Activated CD8-positive, alpha-beta T cell treated with anti-CD3 and anti-CD28 coated beads for 36 hours (primary cell): Measurements from ENCODE around the gene KIAA0319L. TPM values are rescaled to one million over a fixed set of nuclear protein-coding genes. Genes with fewer than 3 reads are reported as not detected.

Experiments used
- ATAC-seq: fragments of 200-7000 bp; cut with Tn5 transposase; one replicate; pipeline ENCODE4 v1.10.0; 2021; ENCODE audit warnings: mild to moderate bottlenecking, moderate library complexity
- CTCF ChIA-PET: fragments of 350-600 bp; sonication (Branson Sonifier 250); formaldehyde crosslinking; loops from one replicate; lab custom pipeline; 2021; ENCODE audit warnings: antibody characterized with exemption; lab: Charles Lee
- POLR2A ChIA-PET: fragments of 350-600 bp; sonication (Branson Sonifier 250); formaldehyde crosslinking; loops from one replicate; lab custom pipeline; 2021; ENCODE audit warnings: antibody characterized with exemption; lab: Charles Lee
- DNase-seq: peaks from one replicate; pipeline ENCODE4 v3.0.0-alpha.2; 2020
- H3K27ac Mint-ChIP-seq: one replicate; pipeline ENCODE4 v1.8.0; 2021; ENCODE audit warnings: mild to moderate bottlenecking, mixed read lengths
- H3K27me3 Mint-ChIP-seq: one replicate; pipeline ENCODE4 v1.8.0; 2021; ENCODE audit warnings: mixed read lengths
- H3K36me3 Mint-ChIP-seq: one replicate; pipeline ENCODE4 v1.8.0; 2021; ENCODE audit warnings: low read depth, mixed read lengths
- H3K4me1 Mint-ChIP-seq: one replicate; pipeline ENCODE4 v1.8.0; 2021; ENCODE audit warnings: low read depth, mixed read lengths
- H3K4me3 Mint-ChIP-seq: one replicate; pipeline ENCODE4 v1.8.0; 2021; ENCODE audit warnings: mild to moderate bottlenecking, moderate library complexity, mixed read lengths
- H3K9me3 Mint-ChIP-seq: one replicate; pipeline ENCODE4 v1.8.0; 2021; ENCODE audit warnings: mixed read lengths
- CTCF ChIP-seq: fragments of 200-600 bp; IDR thresholded peaks from one replicate; pipeline ENCODE4 v1.8.0; 2022; ENCODE audit warnings: antibody characterized with exemption, mild to moderate bottlenecking
- intact Hi-C: fragments of 100-400 bp; cut with micrococcal nuclease; formaldehyde crosslinking; loops from one replicate; pipeline ENCODE4 v1.10.0; 2022
- total RNA-seq, 2 experiments: library from RNA; stranded (reverse); gene quantifications; one replicate each; pipeline ENCODE4 v1.2.3, GENCODE V29; 2021

KIAA0319L gene
- total RNA-seq, 2 experiments from 2014 or later: 22.8 to 30.9 TPM

- no peak overlapping the region for H3K27ac Mint-ChIP-seq
- H3K36me3 Mint-ChIP-seq: peaks cover 17% of the 10 kb centered on the region
- no peak overlapping the region for H3K4me3 Mint-ChIP-seq
- no peaks in the 10 kb centered on the region for H3K9me3 Mint-ChIP-seq
- peaks cover 32% of the 10 kb centered on the region for H3K4me1 Mint-ChIP-seq
- no peaks in the 10 kb centered on the region for H3K27me3 Mint-ChIP-seq
- intact Hi-C loops: loop anchor here (5.0 kb wide), 1 partner anchor 109 kb away; no protein-coding TSS in a partner anchor
- no peak for DNase-seq
- ChIA-PET POLR2A (interaction anchor here (1.4 to 1.8 kb wide), 2 partner anchors 10 to 104 kb away, joined by 5 to 6 read pairs; partner anchors contain the start of genes KIAA0319L and NCDN), CTCF (interaction anchor here (0.7 to 7.5 kb wide), 18 partner anchors 10 to 317 kb away, joined by 3 to 140 read pairs (median 18); partner anchors contain the start of gene CLSPN)
- ATAC-seq: no peak
- TF ChIP-seq CTCF: no peak
Measured at GRCh38 chr1:35453031-35453430, 104.2 kb downstream of the KIAA0319L start.

- intact Hi-C loops: loop anchor here (5.0 kb wide), 1 partner anchor 110 kb away; no protein-coding TSS in a partner anchor
- DNase-seq (no peak), ATAC-seq (no peak)
- H3K27me3 Mint-ChIP-seq: no peaks in the 10 kb centered on the region
- H3K36me3 Mint-ChIP-seq: peaks cover 20% of the 10 kb centered on the region
- ChIA-PET POLR2A (interaction anchor here (1.4 to 1.8 kb wide), 2 partner anchors 9 to 105 kb away, joined by 5 to 6 read pairs; partner anchors contain the start of genes KIAA0319L and NCDN), CTCF (interaction anchor here (0.8 to 7.5 kb wide), 33 partner anchors 8 to 480 kb away, joined by 3 to 140 read pairs (median 10); partner anchors contain the start of genes CLSPN and TFAP2E)
- no peak overlapping the region for H3K4me3 Mint-ChIP-seq
- TF ChIP-seq CTCF: no peak
- H3K9me3 Mint-ChIP-seq: no peaks in the 10 kb centered on the region
- peak overlapping the region; percentile 27 for H3K27ac Mint-ChIP-seq
- H3K4me1 Mint-ChIP-seq: peaks cover 32% of the 10 kb centered on the region
Measured at GRCh38 chr1:35452106-35452774, 105.0 kb downstream of the KIAA0319L start.

GRCh38 chr1:35451125-35451528, 106.1 kb downstream of the KIAA0319L start:
- CTCF ChIA-PET: interaction anchor here (0.6 to 7.5 kb wide), 48 partner anchors 8 to 482 kb away, joined by 3 to 140 read pairs (median 6); partner anchors contain the start of genes CLSPN, TFAP2E and ZMYM1
- no peak overlapping the region for H3K27ac Mint-ChIP-seq
- no peak overlapping the region for H3K4me3 Mint-ChIP-seq
- peak; percentile 92 for ATAC-seq
- no peaks in the 10 kb centered on the region for H3K9me3 Mint-ChIP-seq
- peak; percentile 89 for DNase-seq
- no peaks in the 10 kb centered on the region for H3K27me3 Mint-ChIP-seq
- intact Hi-C loops: loop anchor here (1.0 to 5.0 kb wide), 2 partner anchors 94 to 111 kb away; no protein-coding TSS in a partner anchor
- TF ChIP-seq CTCF: peak; percentile 74
- POLR2A ChIA-PET: interaction anchor here (0.8 to 1.3 kb wide), 4 partner anchors 16 to 264 kb away, joined by 3 to 4 read pairs (median 4); partner anchors contain the start of genes KIAA0319L and NCDN
- H3K4me1 Mint-ChIP-seq: peaks cover 32% of the 10 kb centered on the region
- peaks cover 20% of the 10 kb centered on the region for H3K36me3 Mint-ChIP-seq

- no peak for TF ChIP-seq CTCF
- ChIA-PET CTCF (interaction anchor here (1.0 to 7.5 kb wide), 12 partner anchors 12 to 277 kb away, joined by 3 to 140 read pairs (median 12); no protein-coding TSS in a partner anchor), POLR2A (no interaction called here)
- H3K9me3 Mint-ChIP-seq: no peaks in the 10 kb centered on the region
- intact Hi-C loops: loop anchor here (5.0 kb wide), 1 partner anchor 113 kb away; no protein-coding TSS in a partner anchor
- no peak overlapping the region for H3K27ac Mint-ChIP-seq
- no peak overlapping the region for H3K4me3 Mint-ChIP-seq
- peaks cover 18% of the 10 kb centered on the region for H3K36me3 Mint-ChIP-seq
- ATAC-seq (no peak), DNase-seq (no peak)
- H3K4me1 Mint-ChIP-seq: peaks cover 31% of the 10 kb centered on the region
- no peaks in the 10 kb centered on the region for H3K27me3 Mint-ChIP-seq
Measured at GRCh38 chr1:35449334-35450008, 107.7 kb downstream of the KIAA0319L start.
